Neuron (in vitro differentiated cells): ENCODE results near the gene UBE2J2.

Experiments used
- H2AFZ ChIP-seq: one replicate; pipeline ENCODE4 v1.6.1; 2013; ENCODE audit warnings: low read depth, mild to moderate bottlenecking, inconsistent platforms, low read length, moderate library complexity
- H3K27me3 ChIP-seq: one replicate; pipeline ENCODE4 v1.6.1; 2013; ENCODE audit warnings: low read length; ENCODE audit not compliant: insufficient read depth
- H3K36me3 ChIP-seq: one replicate; pipeline ENCODE4 v1.6.1; 2013; ENCODE audit warnings: low read length; ENCODE audit not compliant: insufficient read depth
- H3K4me1 ChIP-seq: one replicate; pipeline ENCODE4 v1.6.1; 2013; ENCODE audit warnings: low read length; ENCODE audit not compliant: insufficient read depth
- H3K4me3 ChIP-seq: 2 replicates; pipeline ENCODE4 v1.5.1; 2013; ENCODE audit warnings: mild to moderate bottlenecking, low read length, moderate library complexity
- H3K9me3 ChIP-seq: one replicate; pipeline ENCODE4 v1.6.1; 2013; ENCODE audit warnings: low read length

UBE2J2 gene

DNA sequence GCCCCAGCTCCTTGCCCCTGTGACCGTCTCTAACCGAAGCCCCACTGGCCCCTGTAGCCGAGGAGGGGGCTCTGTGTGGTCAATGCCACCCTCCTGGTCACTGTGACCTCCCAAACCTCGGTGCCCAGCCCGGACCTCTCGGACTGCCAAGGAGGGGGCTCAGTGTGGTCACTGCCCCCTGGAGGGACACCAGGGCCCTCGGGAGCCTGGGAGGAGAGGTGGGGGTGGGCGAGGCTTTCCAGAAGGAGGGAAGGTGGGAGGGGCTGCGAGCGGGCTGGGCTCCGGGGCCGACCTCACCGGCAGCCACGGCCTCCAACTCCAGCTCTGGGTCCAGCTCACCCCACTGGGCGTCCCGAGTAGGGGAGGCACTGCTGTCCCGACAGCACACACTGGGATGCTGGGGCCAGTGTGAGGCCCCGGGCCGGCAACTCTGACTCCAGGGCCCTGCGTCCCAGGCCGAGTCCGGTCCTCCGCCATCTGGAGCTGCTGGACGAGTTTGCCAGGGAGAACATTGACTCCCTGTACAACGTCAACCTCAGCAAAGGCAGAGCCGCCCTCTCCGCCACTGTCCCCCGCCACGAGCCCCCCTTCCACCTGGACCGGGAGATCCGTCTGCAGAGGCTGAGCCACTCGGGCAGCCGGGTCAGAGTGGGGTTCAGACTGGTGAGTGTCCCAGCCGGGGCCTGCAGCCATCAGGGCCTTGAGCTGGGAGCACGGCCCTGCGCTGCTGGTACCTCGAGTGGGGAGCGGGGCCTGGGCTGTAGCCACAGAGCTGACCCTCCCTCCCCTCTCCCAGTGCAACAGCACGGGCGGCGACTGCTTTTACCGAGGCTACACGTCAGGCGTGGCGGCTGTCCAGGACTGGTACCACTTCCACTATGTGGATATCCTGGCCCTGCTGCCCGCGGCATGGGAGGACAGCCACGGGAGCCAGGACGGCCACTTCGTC is 12.9 kb upstream of the UBE2J2 start:
- H3K36me3 ChIP-seq: no peaks in the 10 kb centered on the region
- H3K4me1 ChIP-seq: no peaks in the 10 kb centered on the region
- no peaks in the 10 kb centered on the region for H3K27me3 ChIP-seq
- H2AFZ ChIP-seq: no peak overlapping the region
- H3K4me3 ChIP-seq: no peak overlapping the region
- no peaks in the 10 kb centered on the region for H3K9me3 ChIP-seq

DNA sequence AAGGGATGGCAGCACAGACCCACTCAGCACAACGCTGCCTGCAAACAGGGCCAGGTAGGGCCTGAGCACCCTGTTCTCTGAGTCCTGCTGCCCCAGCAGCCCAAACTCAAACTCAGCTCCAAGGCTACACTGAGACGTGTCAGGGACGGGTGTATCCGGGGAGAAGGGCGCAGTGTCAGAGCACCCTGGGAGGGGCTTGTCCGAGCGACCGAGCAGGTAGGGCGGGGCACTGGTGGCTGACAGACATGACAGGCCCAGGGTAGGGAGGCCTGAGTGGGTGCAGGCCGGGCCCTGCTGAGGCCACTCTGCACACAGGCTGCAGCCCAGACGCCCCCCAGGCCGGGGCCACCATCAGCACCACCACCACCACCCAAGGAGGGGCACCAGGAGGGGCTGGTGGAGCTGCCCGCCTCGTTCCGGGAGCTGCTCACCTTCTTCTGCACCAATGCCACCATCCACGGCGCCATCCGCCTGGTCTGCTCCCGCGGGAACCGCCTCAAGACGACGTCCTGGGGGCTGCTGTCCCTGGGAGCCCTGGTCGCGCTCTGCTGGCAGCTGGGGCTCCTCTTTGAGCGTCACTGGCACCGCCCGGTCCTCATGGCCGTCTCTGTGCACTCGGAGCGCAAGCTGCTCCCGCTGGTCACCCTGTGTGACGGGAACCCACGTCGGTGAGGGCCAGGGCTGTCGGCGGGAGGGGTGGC is 12.1 kb upstream of the UBE2J2 start:
- H3K4me1 ChIP-seq: no peaks in the 10 kb centered on the region
- no peak overlapping the region for H2AFZ ChIP-seq
- H3K4me3 ChIP-seq: no peak overlapping the region
- no peaks in the 10 kb centered on the region for H3K36me3 ChIP-seq
- no peaks in the 10 kb centered on the region for H3K9me3 ChIP-seq
- H3K27me3 ChIP-seq: no peaks in the 10 kb centered on the region

DNA sequence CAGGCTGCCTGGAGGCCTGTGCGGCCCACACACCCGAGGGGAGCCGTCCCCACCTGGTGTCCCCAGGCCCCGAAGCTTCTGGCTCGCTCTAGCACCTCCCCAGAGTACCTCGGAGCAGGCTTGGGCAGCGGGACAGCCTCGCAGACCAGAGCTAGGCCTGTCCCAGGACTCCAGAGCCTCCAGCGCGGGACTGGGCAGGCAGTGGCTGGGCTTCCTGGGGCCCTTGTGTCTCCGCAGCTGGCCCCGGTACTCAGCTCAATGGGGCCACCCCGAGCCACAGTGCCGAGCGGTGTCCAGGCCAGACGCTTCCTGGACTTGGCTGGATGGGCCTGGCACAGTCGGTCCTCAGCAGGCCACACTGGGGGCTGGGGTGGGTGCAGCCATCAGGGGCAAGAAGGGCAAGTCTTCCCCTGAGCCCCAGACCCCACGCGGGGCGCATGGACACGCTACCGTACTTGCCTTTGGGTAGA is 11.5 kb upstream of the UBE2J2 start:
- H2AFZ ChIP-seq: no peak overlapping the region
- H3K9me3 ChIP-seq: no peaks in the 10 kb centered on the region
- no peaks in the 10 kb centered on the region for H3K4me1 ChIP-seq
- no peaks in the 10 kb centered on the region for H3K27me3 ChIP-seq
- H3K4me3 ChIP-seq: no peak overlapping the region
- no peaks in the 10 kb centered on the region for H3K36me3 ChIP-seq

DNA sequence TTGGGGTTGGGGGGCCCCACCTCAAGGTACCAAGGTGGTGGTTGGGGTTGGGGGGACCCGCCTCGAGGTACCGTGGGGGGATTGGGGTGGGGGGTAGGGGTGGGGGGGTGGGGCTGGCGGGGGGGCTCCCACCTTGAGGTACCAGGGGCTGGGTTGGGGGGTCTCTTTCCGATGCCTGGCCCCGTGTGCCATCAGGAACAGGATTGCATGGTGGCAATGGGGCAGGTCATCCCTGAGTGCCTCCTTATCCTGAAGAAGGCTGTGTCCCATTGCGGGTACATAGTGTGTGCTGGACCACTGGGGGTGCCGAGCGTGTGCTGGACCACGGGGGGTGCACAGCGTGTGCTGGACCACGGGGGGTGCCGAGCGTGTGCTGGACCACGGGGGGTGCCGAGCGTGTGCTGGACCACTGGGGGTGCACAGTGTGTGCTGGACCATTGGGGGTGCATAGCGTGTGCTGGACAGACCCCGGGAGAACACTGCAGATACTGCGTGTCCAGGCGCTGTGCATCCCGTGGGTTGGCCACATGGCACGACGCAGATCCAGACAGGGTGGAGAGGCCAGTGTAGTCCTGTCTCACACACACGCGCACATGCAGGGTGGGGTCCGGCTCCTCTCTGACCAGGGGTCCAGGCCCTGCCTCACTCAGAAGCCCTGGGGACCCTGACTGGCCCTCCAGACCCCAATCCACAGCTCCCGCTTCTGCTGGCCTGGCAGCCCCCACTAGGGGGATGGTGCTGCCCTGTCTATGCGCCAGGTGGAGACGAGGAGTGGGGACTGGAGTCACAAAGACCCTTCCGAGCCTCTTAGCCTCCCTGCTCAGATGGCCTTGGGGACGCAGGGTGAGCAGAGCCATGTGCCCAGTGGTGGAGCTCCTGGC is 10.8 kb upstream of the UBE2J2 start:
- H3K9me3 ChIP-seq: no peaks in the 10 kb centered on the region
- H3K27me3 ChIP-seq: no peaks in the 10 kb centered on the region
- no peak overlapping the region for H3K4me3 ChIP-seq
- no peaks in the 10 kb centered on the region for H3K36me3 ChIP-seq
- H2AFZ ChIP-seq: no peak overlapping the region
- H3K4me1 ChIP-seq: no peaks in the 10 kb centered on the region

DNA sequence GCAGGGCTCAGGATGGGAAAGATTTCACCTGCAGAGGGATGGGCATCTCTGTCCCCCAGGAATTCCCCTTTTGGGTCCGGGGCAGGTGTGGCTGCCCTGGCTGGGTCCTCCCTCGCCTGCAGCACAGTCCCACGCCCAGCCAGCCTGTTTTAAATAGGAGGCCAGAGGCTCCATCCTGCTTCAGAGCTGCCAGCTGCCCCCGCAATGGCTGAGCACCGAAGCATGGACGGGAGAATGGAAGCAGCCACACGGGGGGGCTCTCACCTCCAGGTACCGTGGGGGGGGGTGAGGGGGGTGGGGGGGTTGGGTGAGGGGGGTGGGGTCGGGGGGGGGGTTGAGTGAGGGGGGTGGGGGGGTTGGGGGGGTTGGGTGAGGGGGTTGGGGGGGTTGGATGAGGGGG is 10.2 kb upstream of the UBE2J2 start:
- H3K36me3 ChIP-seq: no peaks in the 10 kb centered on the region
- H2AFZ ChIP-seq: no peak overlapping the region

DNA sequence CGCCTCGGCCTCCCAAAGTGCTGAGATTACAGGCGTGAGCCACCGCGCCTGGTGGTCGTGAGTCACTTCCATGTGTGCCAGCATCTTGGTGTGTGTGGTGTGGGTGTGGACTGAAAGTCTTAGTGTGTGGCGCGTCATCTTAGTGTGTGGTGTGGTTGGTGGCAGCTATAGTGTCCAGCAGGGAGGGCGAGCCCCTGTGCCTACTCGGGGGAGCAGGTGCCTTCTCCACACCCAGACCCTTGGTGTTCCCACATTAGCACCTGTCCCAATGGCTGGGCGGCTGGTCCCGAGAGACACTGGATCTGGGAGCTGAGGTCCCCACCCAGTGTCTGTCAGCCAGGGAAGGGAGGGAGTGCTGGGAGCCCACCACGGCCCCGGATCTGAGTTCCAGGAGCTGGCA is 9.3 kb upstream of the UBE2J2 start:
- no peaks in the 10 kb centered on the region for H3K36me3 ChIP-seq
- no peaks in the 10 kb centered on the region for H3K9me3 ChIP-seq
- no peaks in the 10 kb centered on the region for H3K4me1 ChIP-seq
- H3K4me3 ChIP-seq: no peak overlapping the region
- no peak overlapping the region for H2AFZ ChIP-seq
- no peaks in the 10 kb centered on the region for H3K27me3 ChIP-seq

More for the DNA sequence above, 10.2 kb upstream of the UBE2J2 start:
- Histone ChIP-seq H3K4me1 (no peaks in the 10 kb centered on the region), H3K4me3 (no peak overlapping the region), H3K27me3 (no peaks in the 10 kb centered on the region), H3K9me3 (no peaks in the 10 kb centered on the region)

DNA sequence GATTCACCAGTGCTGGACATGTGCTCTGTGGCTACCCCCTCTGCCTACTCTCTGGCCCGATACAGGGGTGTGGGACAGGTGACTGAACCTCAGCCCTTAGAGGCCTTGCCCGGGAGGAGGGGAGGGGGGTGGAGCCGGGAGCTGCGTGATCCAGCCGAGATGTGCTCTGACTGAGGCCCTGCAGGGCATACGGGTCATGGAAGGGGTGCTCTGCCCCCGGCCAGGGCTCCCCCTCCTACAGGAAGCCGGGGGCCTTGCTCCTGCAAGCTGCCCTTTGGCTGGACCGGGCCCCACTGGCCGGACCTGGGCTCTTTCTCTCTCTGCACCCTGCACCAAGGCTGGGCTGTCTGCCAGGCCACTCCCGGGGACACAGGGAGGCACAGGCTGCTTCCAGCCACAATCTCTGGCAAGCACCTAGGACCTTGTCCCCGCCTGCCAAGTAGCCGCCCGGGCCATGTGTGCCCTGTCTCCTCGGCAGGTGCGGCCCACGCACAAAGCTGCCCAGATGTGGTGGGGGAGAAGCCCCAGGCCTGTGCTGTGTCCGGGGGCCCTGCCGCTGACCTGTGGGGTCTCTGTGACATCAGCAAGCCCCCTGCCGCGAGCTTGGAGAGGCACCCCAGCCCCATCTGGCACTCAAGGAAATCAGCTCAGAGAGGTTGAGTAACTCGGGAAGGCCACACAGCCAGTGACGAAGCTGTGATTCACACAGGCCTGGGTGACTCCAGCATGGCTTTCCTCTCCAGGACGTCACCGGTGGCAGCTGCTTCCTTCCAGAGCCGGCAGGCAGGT is 8.1 kb upstream of the UBE2J2 start:
- no peaks in the 10 kb centered on the region for H3K27me3 ChIP-seq
- no peaks in the 10 kb centered on the region for H3K4me1 ChIP-seq
- H3K36me3 ChIP-seq: no peaks in the 10 kb centered on the region

DNA sequence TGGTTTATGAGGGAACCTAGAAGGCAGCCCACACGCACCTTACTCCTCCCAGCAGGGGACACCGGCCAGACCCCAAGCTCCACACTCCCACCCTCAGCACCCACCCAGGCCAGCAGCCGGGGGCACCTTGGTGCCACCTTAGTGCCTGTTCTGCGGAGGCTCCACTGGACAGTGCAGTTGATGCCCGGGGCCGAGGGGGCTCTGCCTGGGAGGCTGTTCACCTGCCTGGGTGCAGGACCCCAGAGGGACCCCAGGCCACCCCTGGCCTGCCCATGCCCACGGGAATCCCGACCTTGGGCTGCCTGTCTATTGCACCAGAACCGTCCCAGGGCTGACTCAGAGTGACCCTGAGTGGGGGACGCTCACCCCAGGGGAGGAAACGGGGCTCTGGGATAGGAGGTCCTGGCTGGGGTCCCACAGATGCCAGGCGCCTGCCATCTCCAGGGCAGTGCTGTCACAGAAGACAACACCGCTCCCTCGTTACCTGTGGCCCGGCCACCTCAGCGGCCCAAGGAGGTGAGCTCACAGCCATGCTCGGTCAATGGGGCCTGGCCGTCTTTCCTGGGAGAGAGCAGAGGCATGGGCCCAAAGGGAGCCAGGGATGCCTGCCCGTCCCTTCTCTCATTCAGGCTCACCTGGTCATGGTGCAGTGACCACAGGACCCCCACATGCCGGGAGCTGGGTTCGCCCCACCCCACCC is 7.3 kb upstream of the UBE2J2 start:
- H3K36me3 ChIP-seq: no peaks in the 10 kb centered on the region
- no peak overlapping the region for H2AFZ ChIP-seq
- no peaks in the 10 kb centered on the region for H3K4me1 ChIP-seq
- no peaks in the 10 kb centered on the region for H3K9me3 ChIP-seq
- H3K27me3 ChIP-seq: no peaks in the 10 kb centered on the region
- no peak overlapping the region for H3K4me3 ChIP-seq

More for the DNA sequence above, 8.1 kb upstream of the UBE2J2 start:
- H3K9me3 ChIP-seq: no peaks in the 10 kb centered on the region
- H3K4me3 ChIP-seq: no peak overlapping the region
- no peak overlapping the region for H2AFZ ChIP-seq

DNA sequence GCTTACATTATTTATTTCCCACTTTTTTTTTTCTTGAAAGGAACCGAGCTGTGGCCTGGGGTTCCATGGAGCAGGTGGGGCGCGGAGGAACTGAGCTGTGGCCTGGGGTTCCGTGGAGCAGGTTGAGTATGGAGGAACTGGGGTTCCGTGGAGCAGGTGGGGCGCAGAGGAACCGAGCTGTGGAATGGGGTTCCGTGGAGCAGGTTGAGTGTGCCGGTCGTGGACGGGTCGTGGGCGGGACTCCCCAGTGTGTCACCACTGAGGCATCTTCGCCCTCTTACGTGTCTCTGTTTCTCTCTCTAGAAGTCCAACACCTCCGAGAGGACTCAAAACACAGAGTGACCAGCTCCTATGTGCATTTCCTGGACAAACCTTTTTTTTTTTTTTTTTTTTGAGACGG is 5.4 kb upstream of the UBE2J2 start:
- H2AFZ ChIP-seq: no peak overlapping the region
- peaks cover 7% of the 10 kb centered on the region for H3K4me1 ChIP-seq
- H3K36me3 ChIP-seq: no peaks in the 10 kb centered on the region
- no peak overlapping the region for H3K4me3 ChIP-seq
- H3K9me3 ChIP-seq: no peaks in the 10 kb centered on the region
- H3K27me3 ChIP-seq: no peaks in the 10 kb centered on the region

DNA sequence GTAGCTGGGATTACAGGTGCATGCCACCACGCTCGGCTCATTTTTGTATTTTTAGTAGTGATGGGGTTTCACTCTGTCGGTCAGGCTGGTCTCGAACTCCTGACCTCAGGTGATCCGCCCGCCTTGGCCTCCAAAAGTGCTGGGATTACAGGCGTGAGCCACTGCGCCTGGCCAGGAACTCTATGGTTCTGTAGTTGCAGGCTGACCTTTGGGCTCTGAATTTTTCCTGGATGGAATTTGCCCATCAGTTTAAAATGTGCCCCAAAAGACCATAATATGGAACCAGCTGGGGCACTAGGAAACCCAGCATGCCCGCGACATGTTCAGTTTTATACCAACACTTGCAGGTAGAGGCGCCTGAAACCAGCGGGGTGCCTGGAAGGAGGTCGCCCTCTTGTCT is 5.0 kb upstream of the UBE2J2 start:
- H2AFZ ChIP-seq: no peak overlapping the region
- no peaks in the 10 kb centered on the region for H3K36me3 ChIP-seq
- H3K9me3 ChIP-seq: no peaks in the 10 kb centered on the region
- H3K4me3 ChIP-seq: no peak overlapping the region
- no peaks in the 10 kb centered on the region for H3K27me3 ChIP-seq
- H3K4me1 ChIP-seq: peaks cover 7% of the 10 kb centered on the region

DNA sequence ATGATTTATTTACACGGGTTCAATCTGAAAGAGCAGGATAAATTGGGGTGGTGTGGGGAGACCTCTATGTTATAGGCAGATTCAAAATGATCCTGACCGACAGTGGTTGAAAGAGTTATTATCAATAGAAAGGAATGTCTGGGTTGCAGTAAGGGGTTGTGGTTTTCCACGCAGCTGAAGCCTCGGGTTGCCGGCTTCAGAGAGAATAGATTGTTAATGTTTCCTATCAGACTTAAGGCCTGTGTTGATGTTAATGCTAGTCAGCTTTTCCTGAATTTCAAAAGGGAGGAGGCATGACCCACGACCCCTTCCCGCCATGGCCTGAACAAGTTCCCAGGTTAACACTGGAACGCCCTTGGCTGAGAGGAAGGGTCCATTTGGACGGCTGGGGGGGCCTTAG is 2.2 kb upstream of the UBE2J2 start:
- H2AFZ ChIP-seq: no peak overlapping the region
- peaks cover 28% of the 10 kb centered on the region for H3K4me1 ChIP-seq
- H3K9me3 ChIP-seq: no peaks in the 10 kb centered on the region
- H3K36me3 ChIP-seq: peaks cover 7% of the 10 kb centered on the region
- no peak overlapping the region for H3K4me3 ChIP-seq
- H3K27me3 ChIP-seq: no peaks in the 10 kb centered on the region
